Mesothelial cell of epicardium (in vitro differentiated cells): Measurements from ENCODE around the gene TEX2. TPM values are rescaled to one million over a fixed set of nuclear protein-coding genes. Genes with fewer than 3 reads are reported as not detected.
"Not testable (repeated sequence)": the region's sequence is repeated elsewhere in the genome, so short reads cannot be mapped to it uniquely, and the experiment has no call there.

ENCODE experiments used
- DNase-seq, 2 experiments: peaks; one replicate each; pipeline ENCODE4 v3.0.0; 2021; ENCODE audit warnings: low spot score in 2 of 2; ENCODE audit not compliant: unreplicated experiment in 2 of 2
- H3K27ac Mint-ChIP-seq: 2 replicates; pipeline ENCODE4 v1.8.0; 2021; ENCODE audit warnings: mixed read lengths
- H3K27me3 Mint-ChIP-seq: 2 replicates; pipeline ENCODE4 v1.8.0; 2021; ENCODE audit warnings: low read depth, mixed read lengths
- H3K36me3 Mint-ChIP-seq: 2 replicates; pipeline ENCODE4 v1.8.0; 2021; ENCODE audit warnings: mixed read lengths
- H3K4me1 Mint-ChIP-seq: 2 replicates; pipeline ENCODE4 v1.8.0; 2021; ENCODE audit warnings: mixed read lengths
- H3K4me3 Mint-ChIP-seq: 2 replicates; pipeline ENCODE4 v1.8.0; 2021; ENCODE audit warnings: mild to moderate bottlenecking, moderate library complexity, mixed read lengths
- H3K9me3 Mint-ChIP-seq: 2 replicates; pipeline ENCODE4 v1.8.0; 2021; ENCODE audit warnings: mixed read lengths
- total RNA-seq: library from RNA; stranded (reverse); gene quantifications from 3 replicates; pipeline ENCODE4 v1.2.1, GENCODE V29; 2021
- TF ChIP-seq, protein P1 (sequence below): fragments of 200-600 bp; sonication (generic); IDR thresholded peaks from one replicate; pipeline ENCODE4 v1.5.0; 2021; ENCODE audit warnings: antibody characterized with exemption; ENCODE audit not compliant: unreplicated experiment

TEX2 gene
- total RNA-seq, 1 donor from 2014 or later, result 27.1 TPM

DNA sequence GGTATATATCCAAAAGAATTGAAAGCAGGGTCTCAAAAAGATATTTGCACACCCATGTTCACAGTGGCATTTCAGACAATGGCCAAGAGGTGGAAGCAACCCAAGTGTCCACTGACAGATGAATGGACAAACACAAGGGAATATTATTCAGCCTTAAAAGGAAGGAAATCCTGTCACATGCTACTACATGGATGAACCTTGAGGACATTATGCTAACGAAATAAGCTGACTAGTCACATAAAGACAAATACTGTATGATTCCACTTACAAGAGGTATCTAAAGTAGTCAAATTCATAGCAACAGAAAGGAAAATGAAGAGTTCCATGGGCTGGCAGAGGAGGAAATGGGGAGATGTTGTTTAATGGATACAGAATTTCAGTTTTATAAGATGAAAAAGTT lies 41.4 kb downstream of the TEX2 start:
- no peak overlapping the region for H3K4me3 Mint-ChIP-seq
- no peak for DNase-seq
- TF ChIP-seq, protein P1, sequence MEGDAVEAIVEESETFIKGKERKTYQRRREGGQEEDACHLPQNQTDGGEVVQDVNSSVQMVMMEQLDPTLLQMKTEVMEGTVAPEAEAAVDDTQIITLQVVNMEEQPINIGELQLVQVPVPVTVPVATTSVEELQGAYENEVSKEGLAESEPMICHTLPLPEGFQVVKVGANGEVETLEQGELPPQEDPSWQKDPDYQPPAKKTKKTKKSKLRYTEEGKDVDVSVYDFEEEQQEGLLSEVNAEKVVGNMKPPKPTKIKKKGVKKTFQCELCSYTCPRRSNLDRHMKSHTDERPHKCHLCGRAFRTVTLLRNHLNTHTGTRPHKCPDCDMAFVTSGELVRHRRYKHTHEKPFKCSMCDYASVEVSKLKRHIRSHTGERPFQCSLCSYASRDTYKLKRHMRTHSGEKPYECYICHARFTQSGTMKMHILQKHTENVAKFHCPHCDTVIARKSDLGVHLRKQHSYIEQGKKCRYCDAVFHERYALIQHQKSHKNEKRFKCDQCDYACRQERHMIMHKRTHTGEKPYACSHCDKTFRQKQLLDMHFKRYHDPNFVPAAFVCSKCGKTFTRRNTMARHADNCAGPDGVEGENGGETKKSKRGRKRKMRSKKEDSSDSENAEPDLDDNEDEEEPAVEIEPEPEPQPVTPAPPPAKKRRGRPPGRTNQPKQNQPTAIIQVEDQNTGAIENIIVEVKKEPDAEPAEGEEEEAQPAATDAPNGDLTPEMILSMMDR, result no peak
- peaks cover 13% of the 10 kb centered on the region for H3K36me3 Mint-ChIP-seq
- peaks cover 24% of the 10 kb centered on the region for H3K9me3 Mint-ChIP-seq
- peaks cover 28% of the 10 kb centered on the region for H3K4me1 Mint-ChIP-seq
- H3K27me3 Mint-ChIP-seq, result no peaks in the 10 kb centered on the region
- no peak overlapping the region for H3K27ac Mint-ChIP-seq

DNA sequence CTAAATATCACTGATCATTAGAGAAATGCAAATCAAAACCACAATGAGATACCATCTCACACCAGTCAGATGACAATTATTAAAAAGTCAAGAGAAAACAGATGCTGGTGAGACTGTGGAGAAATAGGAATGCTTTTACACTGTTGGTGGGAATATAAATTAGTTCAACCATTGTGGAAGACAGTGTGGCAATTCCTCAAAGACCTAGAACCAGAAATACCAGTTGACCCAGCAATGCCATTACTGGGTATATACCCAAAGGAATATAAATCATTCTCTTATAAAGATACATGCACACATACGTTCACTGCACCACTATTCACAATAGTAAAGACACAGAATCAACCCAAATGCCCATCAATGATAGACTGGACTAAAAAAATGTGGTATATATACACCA lies 42.5 kb downstream of the TEX2 start:
- H3K4me3 Mint-ChIP-seq, H3K27ac Mint-ChIP-seq, DNase-seq, H3K27me3 Mint-ChIP-seq: not testable (repeated sequence)
- peaks cover 38% of the 10 kb centered on the region for H3K4me1 Mint-ChIP-seq
- H3K36me3 Mint-ChIP-seq, result peaks cover 13% of the 10 kb centered on the region
- H3K9me3 Mint-ChIP-seq, result peaks cover 24% of the 10 kb centered on the region

DNA sequence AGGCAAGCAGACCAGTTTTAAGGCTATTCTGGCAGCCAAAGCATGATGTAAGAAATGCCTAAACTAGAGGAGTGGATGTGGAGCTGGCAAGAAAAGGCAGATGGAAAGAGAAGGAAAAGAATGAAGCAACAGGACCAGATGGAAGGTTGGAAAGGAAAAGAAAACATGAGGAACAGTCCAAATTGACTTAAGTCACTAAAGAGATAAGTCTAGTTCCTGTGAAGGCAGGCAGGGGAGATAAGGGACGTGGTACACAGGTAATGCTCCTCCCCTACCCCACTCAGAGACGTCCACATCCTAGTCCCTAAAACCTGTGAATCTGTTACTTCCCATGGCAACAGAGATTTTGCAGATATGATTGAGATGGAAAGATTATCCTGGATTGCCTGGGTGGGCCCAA lies 43.5 kb downstream of the TEX2 start:
- no peak overlapping the region for H3K27ac Mint-ChIP-seq
- H3K36me3 Mint-ChIP-seq, result peaks cover 13% of the 10 kb centered on the region
- H3K27me3 Mint-ChIP-seq, result no peaks in the 10 kb centered on the region
- peaks cover 24% of the 10 kb centered on the region for H3K9me3 Mint-ChIP-seq
- TF ChIP-seq, protein P1, result no peak
- DNase-seq, result no peak
- H3K4me3 Mint-ChIP-seq, result no peak overlapping the region
- H3K4me1 Mint-ChIP-seq, result peaks cover 48% of the 10 kb centered on the region

GRCh38 chr17:64218066-64218465 lies 45.0 kb downstream of the TEX2 start:
- Mint-ChIP-seq H3K27ac (peak overlapping the region; percentile 95), H3K4me3 (no peak overlapping the region), H3K36me3 (peaks cover 20% of the 10 kb centered on the region), H3K27me3 (peaks cover 2% of the 10 kb centered on the region), H3K9me3 (peaks cover 24% of the 10 kb centered on the region), H3K4me1 (peaks cover 47% of the 10 kb centered on the region)
- DNase-seq, result no peak
- TF ChIP-seq, protein P1, result no peak

- no peak overlapping the region for H3K4me3 Mint-ChIP-seq
- TF ChIP-seq, protein P1, result no peak
- peak overlapping the region; percentile 95 for H3K27ac Mint-ChIP-seq
- peaks cover 24% of the 10 kb centered on the region for H3K9me3 Mint-ChIP-seq
- no peak for DNase-seq
- H3K27me3 Mint-ChIP-seq, result peaks cover 4% of the 10 kb centered on the region
- peaks cover 47% of the 10 kb centered on the region for H3K4me1 Mint-ChIP-seq
- peaks cover 26% of the 10 kb centered on the region for H3K36me3 Mint-ChIP-seq
Observed at GRCh38 chr17:64217249-64217691, 45.8 kb downstream of the TEX2 start.

DNA sequence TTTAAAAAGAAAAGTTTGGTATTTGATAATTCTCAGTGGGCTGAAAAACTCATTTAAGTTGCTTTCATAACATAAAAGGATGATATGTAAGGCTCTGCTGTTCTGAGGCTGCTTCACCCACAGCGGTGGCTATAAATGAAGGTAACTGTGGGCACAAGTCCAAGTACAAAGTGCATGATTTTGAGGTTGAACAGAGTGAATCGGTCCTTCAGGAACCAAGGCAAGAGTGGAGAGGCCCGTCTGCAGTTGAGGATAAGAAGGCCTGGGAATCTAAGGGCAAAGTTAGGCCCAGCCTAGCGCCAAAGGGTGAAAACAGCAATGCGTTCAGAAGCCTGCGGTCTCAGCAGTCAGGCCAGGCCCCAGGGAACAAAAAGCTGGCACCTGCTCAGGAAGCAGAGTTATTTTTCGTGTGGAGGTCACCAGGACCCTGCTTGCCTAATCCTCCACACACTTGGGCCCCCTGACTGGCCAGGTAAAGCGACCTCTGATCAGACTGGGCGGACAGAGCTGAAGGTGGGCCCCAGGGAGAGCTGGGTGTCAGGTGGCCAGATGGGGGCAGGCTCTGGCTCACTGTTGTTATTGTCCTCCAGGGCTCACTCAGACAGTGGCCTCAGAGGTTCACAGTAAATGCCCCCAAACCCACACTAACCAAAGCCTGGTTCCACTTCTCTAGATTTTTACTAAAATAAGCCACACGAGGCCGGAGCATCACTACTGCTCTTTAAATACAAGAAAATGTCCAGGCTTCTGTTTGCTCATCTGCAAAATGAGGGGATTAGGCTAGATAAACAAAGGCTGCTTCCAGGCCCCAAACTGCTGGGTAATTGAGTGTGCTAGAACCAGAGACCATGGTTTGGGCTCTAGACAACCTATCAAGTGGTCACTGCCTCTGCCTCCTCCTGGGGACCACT lies 46.5 kb downstream of the TEX2 start:
- peak overlapping the region; percentile 95 for H3K27ac Mint-ChIP-seq
- TF ChIP-seq, protein P1, result no peak
- peaks cover 20% of the 10 kb centered on the region for H3K9me3 Mint-ChIP-seq
- peaks cover 4% of the 10 kb centered on the region for H3K27me3 Mint-ChIP-seq
- no peak for DNase-seq
- peaks cover 52% of the 10 kb centered on the region for H3K4me1 Mint-ChIP-seq
- peaks cover 28% of the 10 kb centered on the region for H3K36me3 Mint-ChIP-seq
- no peak overlapping the region for H3K4me3 Mint-ChIP-seq
